HG03460 (cell line): ENCODE measurements around the gene IDH3G.

Experiments
- ATAC-seq: cut with Tn5 transposase; IDR thresholded peaks from one replicate; pipeline ENCODE4 v1.9.1; 2021; ENCODE audit not compliant: unreplicated experiment

The IDH3G gene

GRCh38 chrX:153773741-153774575 lies 20.2 kb downstream of the IDH3G start:
- ATAC-seq = no peak

- ATAC-seq = no peak
Observed at GRCh38 chrX:153773218-153773611, 21.0 kb downstream of the IDH3G start.

GRCh38 chrX:153772316-153773217 lies 21.6 kb downstream of the IDH3G start:
- no peak for ATAC-seq

GRCh38 chrX:153771415-153772315 lies 22.5 kb downstream of the IDH3G start:
- ATAC-seq = no peak

GRCh38 chrX:153770601-153771414 lies 23.4 kb downstream of the IDH3G start:
- no peak for ATAC-seq

- ATAC-seq = no peak
Observed at GRCh38 chrX:153769865-153770600, 24.1 kb downstream of the IDH3G start.

GRCh38 chrX:153769158-153769864 lies 24.9 kb downstream of the IDH3G start:
- no peak for ATAC-seq

- no peak for ATAC-seq
Observed at GRCh38 chrX:153768311-153769157, 25.6 kb downstream of the IDH3G start.

- ATAC-seq = no peak
Observed at GRCh38 chrX:153767674-153768055, 26.5 kb downstream of the IDH3G start.

- ATAC-seq = no peak
Observed at GRCh38 chrX:153766871-153767673, 27.1 kb downstream of the IDH3G start.

GRCh38 chrX:153766098-153766817 lies 27.9 kb downstream of the IDH3G start:
- ATAC-seq = no peak

GRCh38 chrX:153765138-153766079 lies 28.8 kb downstream of the IDH3G start:
- no peak for ATAC-seq

- no peak for ATAC-seq
Observed at GRCh38 chrX:153764786-153765137, 29.4 kb downstream of the IDH3G start.

- no peak for ATAC-seq
Observed at GRCh38 chrX:153763989-153764755, 30.0 kb downstream of the IDH3G start, which contains the start of gene PLXNB3. PLXNB3 (plus strand) TSS chrX:153764249; CDS start chrX:153765536, 1,287 bp downstream.
